GM10847 (cell line): ENCODE results near the gene SLIT3.

Experiments
- POLR2A ChIP-seq: IDR thresholded peaks from 2 replicates; pipeline ENCODE4 v1.6.1; 2011; ENCODE audit not compliant: insufficient read length; ENCODE audit errors: extremely low read depth

The SLIT3 gene

DNA sequence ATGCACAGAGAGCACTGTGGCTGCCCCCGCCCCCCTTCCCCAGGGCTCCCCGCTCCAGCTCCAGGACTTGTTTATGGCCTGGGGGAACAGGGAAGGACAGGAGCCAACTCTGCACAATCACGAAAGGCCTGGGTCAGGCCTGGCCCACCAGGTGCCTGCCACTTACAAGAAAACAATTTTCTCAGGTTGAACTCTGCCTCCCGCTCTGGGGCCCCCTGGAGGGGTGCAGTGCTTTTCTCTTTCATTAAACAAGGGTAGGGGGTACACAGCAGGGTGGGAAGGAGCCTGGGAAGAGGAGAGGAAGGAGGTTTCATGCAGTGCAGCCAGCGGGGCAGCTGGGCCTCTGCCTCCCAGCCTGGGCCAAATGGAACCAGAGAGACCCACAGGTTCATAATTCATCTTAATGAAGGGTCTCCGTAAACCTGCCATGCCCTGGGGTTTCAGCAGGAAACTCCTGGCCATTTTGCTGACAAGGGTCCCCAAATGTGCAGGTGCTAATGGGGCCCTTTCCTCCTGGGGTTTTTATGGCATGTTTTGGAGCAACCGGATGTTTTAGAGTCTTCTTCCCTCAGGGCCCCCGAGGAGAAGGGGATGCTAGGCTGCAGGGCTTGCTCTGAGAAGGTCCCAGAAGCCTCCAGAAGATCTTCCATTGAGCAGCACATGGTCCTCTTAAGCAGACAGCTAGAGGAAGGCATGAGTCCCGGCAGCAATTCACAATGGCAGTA is 219.8 kb downstream of the SLIT3 start:
- no peak for TF ChIP-seq POLR2A

DNA sequence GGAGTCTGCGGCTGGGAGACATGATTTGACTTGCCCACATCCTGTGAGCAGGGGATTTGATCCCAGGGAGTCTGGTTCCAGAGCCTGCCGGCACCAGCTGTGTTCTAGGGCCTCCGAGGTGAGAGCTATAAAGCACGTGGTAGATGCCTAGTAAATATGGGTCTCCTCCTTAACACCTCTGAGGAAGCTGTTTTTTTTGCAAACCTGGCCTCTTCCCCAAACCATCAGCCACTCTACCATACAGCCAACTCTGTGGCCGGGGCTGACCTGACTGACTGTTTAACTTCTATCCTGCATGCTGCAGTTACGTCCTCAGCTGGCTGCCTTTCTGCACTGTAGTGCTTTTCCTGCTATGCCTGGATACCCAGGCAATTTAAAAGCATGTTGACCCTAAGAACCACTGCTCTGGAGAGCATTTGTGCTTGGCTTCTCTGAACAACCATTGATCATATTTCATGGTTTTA is 220.5 kb downstream of the SLIT3 start:
- TF ChIP-seq POLR2A: no peak

DNA sequence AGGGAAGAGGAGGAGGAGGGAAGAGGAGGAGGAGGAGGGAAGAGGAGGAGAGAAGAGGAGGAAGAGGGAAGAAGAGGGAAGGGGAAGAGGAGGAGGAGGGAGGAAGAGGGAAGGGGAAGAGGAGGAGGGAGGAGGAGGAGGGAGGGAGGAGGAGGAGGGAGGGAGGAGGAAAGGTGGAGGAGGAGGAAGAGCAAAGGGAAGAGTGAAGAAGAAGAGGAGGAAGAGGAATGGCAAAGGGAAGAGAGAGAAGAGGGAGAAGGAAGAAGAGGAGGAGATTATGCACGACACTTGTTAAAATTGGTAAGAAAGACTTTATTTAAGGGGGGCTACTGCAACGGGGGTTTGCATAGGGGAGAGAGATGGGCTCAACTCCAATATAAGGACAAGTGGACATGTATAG is 221.2 kb downstream of the SLIT3 start:
- TF ChIP-seq POLR2A: no peak

DNA sequence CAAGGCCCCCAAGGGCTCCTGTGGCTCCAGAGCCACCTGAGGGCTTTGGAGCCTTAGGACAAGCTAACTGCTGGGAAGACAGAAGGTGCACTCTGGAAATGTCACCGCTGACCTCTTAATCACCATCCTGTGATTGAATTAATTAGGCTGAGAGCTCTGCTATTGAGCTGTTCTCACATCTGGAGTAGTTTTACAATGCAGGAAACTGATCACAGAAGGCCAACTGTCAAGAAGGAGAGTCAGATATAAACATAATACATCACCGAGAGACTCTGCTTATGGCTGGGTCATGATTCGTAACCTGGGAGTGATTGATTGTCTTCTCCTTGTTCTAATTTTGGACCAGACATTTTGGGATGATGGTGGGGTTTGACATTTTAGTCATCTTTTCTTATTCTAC is 226.1 kb downstream of the SLIT3 start:
- no peak for TF ChIP-seq POLR2A

DNA sequence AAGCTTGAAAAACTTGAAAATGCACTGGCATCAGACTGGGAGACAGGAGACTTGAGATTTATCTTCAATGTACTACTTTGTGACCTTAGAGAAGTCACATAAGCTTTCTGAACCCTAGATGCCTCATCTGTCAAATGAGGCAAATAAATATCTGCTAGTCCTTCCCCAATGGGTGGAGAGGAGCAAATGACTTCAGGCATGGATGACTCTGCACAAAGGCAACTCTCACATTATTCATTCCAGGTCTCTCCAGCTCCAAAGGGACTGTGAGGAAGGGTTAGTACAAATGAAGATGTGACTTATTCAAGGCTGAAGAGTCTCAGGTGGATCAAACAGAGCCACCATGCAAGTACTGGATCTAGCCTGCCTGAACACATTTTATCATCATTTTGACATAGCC is 228.7 kb downstream of the SLIT3 start:
- no peak for TF ChIP-seq POLR2A

DNA sequence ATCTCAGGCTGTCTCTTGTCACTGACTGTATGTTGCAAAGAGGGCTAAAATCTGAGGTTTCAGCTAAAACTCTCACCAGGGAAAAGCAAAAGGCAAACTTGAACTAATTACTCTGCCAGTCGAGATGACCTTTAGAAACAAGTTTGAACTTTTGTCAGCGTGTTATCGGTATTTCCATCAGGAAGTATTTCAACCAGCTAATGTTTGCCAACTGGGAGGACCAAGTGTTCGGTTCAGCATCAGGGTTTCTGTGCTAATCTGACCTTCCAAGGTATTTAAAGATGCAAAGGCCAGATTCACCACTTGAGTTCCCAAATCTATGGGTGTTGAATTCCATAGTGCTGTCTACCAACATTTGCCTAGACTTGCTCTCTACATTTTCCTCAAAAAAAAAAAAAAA is 230.5 kb downstream of the SLIT3 start:
- no peak for TF ChIP-seq POLR2A

DNA sequence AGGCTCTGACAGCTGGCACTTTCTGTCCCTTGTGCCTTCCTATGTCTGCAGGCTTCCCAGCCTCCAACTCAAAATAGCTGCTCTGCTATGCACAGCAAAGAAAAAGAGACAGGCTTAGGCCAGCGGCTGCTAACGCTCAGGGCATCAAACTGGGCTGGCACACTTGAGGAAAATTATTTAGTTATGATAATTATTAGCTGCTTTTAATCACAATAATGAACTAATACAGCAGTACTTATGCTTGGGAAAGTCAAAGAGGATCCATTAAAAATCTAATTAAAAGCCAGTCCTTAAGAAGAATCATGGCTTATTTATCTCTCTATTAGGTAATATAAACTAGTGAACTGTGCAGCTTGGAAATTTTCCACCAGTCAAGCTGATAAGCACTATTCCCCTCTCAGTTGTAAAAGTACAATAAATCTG is 233.2 kb downstream of the SLIT3 start:
- no peak for TF ChIP-seq POLR2A

DNA sequence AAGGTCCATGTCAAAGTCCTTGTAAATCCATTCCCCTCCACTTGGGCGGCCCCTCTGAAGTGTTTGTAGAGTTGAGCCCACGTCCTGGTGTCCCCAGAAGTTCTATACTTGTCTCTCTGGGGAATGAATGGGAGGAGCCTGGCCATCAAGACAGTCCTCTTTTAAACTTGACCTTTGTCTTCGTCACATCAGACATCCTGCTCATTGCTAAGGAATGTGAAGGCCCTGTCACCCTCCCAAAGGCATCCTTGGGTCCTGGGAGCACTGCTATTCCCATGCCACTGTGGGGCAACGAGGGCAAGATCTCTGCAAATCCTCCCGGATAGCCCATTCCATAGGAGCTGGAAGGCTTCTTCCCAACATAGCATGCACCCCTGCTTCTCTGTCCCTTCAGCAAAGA is 235.5 kb downstream of the SLIT3 start:
- TF ChIP-seq POLR2A: no peak

DNA sequence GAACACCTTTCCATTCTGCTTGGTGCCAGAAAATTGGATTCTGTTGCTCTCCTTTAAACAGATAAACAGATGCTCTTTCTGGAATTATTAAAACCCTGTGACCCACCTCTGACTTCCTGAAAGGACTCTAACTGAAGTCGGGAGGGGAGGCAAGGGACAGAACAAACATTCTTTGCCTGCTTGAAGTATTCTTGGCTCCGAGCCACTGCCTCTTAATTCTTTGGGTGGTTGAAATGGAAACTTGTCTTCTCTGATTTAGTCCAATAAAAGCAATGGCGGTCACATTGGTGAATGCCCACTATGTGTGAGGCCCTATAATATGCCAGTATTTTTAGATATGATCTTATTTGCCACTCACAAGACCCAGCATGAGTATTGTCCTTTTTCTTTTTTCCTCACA is 236.8 kb downstream of the SLIT3 start:
- no peak for TF ChIP-seq POLR2A

DNA sequence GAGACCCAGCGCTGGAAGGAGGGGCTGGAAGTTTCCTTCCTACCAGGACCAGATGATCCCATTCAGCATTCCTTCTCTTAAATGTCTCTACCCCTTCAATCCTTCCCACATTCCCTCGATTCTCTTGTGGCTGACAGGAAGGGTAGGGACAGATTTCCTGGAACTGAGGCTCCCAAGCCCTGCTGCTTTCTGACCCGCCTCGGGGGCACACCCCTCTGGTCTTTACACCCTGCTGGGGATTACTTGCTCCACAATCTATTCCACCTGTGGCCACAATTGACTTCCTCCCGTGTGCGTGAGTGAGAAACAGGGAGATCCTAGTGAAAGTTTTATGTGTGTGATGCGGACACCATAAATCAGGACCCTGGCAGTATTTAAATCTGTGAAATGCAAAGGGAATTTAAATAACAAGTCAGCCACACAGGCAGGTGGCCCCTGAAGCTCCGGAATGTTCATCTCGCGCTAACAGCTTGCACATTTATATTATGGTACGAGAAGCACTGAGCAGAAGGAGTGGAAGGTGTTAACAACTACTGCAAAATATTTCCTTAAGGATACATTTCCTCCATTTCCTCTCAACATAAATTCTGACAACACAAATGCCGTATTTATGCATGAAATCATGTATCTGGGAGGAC is 237.5 kb downstream of the SLIT3 start:
- TF ChIP-seq POLR2A: no peak

DNA sequence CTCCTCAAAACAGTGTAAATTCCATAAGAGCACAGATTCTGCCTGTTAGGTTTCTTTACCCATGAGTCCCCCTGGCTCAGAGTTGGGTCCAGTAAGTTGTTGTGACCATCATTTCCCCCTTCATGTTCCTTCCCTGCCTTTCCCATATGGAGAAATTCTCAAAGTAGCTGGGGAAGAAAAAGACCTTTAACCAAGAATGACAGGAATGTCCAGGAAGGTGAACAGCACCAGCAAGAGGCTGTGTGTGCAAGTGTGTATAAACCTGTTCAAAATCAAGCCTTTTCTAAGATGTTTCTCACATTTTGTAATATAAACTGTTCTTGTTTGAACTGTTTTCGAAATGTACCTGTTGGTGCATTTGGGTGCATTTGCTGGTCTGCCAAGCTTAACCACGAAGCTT is 238.2 kb downstream of the SLIT3 start:
- TF ChIP-seq POLR2A: no peak

DNA sequence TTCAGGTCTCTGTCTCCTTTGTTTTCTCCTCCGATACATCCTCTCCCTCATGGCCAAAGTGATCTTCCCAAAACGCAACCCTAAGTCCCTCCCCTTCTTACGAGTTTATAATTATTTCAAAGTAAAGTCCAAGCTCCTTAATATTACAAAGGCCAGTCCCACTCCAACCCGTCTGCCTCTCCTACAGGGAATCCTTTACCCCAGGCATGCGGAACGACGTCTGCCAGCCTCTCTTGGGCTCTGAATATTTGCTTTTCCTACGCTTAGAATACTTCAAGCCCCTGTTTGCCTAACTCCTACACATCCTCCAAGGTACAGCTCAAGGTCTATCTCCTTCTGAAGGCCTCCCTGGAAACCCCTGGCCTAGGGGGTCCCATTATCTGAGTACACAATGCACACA is 246.4 kb downstream of the SLIT3 start:
- no peak for TF ChIP-seq POLR2A

DNA sequence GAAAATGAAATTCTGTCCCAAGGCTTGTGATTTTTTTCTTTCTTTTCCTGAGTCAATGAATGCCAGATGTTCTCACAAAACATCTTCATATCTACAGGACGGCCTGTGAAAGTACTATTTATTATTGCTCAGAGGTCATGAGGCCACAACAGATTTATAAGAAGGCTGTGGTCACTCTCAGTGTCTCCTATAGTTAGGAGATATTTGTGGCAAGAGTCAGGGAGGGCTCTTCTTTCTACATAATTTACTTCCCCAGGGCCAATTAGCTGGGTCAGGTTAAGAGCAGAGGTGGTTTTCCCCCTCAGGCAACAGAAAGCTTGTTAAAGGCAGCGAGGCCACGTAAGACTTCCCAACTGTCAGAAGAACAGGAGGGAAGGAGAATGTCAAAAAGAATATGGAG is 248.7 kb downstream of the SLIT3 start:
- TF ChIP-seq POLR2A: no peak

DNA sequence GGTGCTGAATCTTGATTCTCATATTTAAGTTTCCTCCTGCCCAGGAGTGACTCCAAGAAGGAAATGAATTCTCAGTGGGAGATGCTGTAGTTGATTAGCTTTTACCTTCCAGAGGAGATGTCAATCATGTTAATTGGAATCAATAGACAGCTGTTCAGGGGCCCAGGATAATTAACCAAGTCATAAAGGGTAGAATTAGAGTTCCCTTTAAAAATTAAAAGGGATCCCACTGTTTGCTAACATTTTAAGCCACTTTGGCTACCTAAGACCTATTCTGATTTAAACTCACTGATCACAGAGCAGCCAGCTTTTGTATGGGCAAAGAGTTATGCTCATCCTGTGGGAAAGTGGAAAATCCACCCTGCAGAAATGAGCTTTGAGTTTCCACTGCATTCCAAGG is 249.6 kb downstream of the SLIT3 start:
- no peak for TF ChIP-seq POLR2A

DNA sequence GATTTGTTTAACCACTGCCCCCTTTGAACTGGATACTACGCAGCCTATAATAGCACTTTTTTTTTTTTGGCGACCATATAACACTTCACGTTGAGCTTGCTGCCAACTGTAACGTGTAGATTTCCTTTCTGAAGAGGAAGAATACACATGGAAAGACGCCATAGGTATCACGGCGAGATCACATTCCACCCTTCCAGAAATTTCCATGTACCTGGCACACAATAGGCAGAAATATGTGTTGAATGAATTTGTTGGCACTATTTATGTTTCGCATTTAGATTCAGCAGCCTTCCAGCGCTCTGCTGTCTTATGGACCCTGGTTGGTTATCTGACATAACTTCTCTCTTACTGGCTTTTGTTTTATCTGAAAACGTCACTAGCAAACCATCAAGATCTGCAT is 250.3 kb downstream of the SLIT3 start:
- TF ChIP-seq POLR2A: no peak

DNA sequence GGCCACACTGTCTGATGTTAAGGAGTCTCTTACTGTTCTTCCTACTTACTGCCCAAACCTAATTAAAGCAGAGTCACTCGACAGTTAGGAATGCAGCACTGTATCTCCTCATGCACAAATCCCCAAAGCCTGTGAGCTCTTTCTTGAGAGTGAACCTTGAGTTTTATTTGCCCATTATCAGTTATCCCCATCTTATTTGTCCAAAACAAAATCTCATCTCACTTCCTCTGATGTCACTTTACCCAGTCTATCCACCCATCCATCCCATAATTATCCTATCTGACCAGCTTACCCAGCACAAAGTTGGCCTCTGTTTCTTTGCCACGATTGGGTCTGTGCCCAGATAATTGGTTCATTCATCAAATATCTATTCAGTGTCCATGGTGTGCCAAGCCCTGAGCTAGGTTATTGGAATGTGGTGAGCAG is 250.8 kb downstream of the SLIT3 start:
- TF ChIP-seq POLR2A: no peak

DNA sequence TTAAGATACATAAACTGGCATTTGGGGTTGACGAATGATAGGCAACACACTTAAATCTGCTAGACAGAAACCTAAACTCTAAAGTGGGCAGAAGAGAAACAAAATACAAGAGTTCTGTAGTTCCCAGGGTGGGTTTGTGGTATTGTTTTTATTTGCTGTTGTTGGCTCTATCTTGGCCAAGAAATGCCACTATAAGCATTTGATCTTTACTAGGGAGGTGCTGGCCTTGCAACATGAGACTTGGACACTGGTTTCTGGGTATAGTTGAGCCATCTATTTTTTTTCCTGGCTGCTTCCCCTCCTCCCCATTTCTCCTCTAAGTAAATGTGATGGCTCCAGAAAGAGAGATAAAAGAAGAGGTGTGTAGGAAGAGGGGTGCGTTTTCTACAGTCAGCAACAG is 251.2 kb downstream of the SLIT3 start:
- no peak for TF ChIP-seq POLR2A
